ENCODE data around the gene GAA.

GRCh38 chr17:80071116-80071841, 30.1 kb upstream of the GAA start:
- TF ChIP-seq POLR2A (IDR thresholded peaks at IDR 0.05) (no peak), EP300 (IDR thresholded peaks at IDR 0.05) (no peak)
- TF ChIP-seq, protein P1, sequence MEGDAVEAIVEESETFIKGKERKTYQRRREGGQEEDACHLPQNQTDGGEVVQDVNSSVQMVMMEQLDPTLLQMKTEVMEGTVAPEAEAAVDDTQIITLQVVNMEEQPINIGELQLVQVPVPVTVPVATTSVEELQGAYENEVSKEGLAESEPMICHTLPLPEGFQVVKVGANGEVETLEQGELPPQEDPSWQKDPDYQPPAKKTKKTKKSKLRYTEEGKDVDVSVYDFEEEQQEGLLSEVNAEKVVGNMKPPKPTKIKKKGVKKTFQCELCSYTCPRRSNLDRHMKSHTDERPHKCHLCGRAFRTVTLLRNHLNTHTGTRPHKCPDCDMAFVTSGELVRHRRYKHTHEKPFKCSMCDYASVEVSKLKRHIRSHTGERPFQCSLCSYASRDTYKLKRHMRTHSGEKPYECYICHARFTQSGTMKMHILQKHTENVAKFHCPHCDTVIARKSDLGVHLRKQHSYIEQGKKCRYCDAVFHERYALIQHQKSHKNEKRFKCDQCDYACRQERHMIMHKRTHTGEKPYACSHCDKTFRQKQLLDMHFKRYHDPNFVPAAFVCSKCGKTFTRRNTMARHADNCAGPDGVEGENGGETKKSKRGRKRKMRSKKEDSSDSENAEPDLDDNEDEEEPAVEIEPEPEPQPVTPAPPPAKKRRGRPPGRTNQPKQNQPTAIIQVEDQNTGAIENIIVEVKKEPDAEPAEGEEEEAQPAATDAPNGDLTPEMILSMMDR (IDR thresholded peaks at IDR 0.05): no peak
